ENCODE data around the gene OMD. TPM values are rescaled to one million over a fixed set of nuclear protein-coding genes. Genes with fewer than 3 reads are reported as not detected.

Gene OMD
- total RNA-seq (2021; ENCODE audit: unreplicated experiment), result not detected
- polyA plus RNA-seq (2012), result not detected in 2 replicates
- Bru-seq, nascent RNA, result not detected
- BruChase-seq, experiment 1, labeled RNA remaining after a 6-hour chase, result not detected
- BruChase-seq, experiment 2, labeled RNA remaining after a 2-hour chase, result not detected
- long read RNA-seq, result 0 reads

- Histone ChIP-seq H3K27ac (ENCODE audit: low read depth, low read length) (no peak within 1 kb of the TSS), H3K9ac (ENCODE audit: low read length) (no peak within 1 kb of the TSS), H3K9me3 (ENCODE audit: control insufficient read depth in 1 of 2, insufficient read depth in 1 of 2, low read depth in 1 of 2, low read length in 2 of 2) (no peaks in the 10 kb centered on the region), H4K20me1 (ENCODE audit: insufficient read depth) (no peaks in the 10 kb centered on the region), H3K4me2 (ENCODE audit: low read length) (no peak within 1 kb of the TSS), H3K36me3 (ENCODE audit: control insufficient read depth in 1 of 2, insufficient read depth in 2 of 2, low read length in 2 of 2) (no peaks in the 10 kb centered on the region), H2AFZ (ENCODE audit: low read depth, low read length, poor library complexity, severe bottlenecking) (no peak within 1 kb of the TSS), H3K9me2 (ENCODE audit: insufficient read depth) (no peaks in the 10 kb centered on the region), H3K79me2 (ENCODE audit: insufficient read depth, low read length) (no peaks in the 10 kb centered on the region), H3K27me3 (ENCODE audit: insufficient read depth, low read length) (no peaks in the 10 kb centered on the region), H3K4me1 (ENCODE audit: control insufficient read depth in 1 of 2, insufficient read depth in 2 of 2, low read length in 2 of 2) (no peaks in the 10 kb centered on the region), H3K4me3 (replicated peaks in 1 of 2; ENCODE audit: low read depth in 1 of 2, low read length in 2 of 2) (no peak within 1 kb of the TSS)
- ChIA-PET RAD21 (ENCODE audit: low non-redundant PET in 1 of 2, low total read pairs in 2 of 2, uncharacterized antibody in 2 of 2, unreplicated experiment in 2 of 2) (no interaction called here), POLR2A (no interaction called here), CTCF (interaction anchor here (1.2 kb wide), 1 partner anchor 15 kb away, joined by 3 read pairs; no protein-coding TSS in a partner anchor)
- no TSS peak for BruUV-seq (replicated peaks)
- intact Hi-C loops (cut with micrococcal nuclease), result no loop called here
- TF ChIP-seq ELF1 (IDR thresholded peaks at IDR 0.05; ENCODE audit: borderline replicate concordance, low read depth) (no peak), EZH2phosphoT487 (IDR thresholded peaks at IDR 0.05; ENCODE audit: borderline replicate concordance) (no peak), MAX (IDR thresholded peaks at IDR 0.05) (no peak), ZNF274 (IDR thresholded peaks at IDR 0.05; ENCODE audit: low read depth, low read length) (no peak), EGR1 (IDR thresholded peaks at IDR 0.05; ENCODE audit: low read depth) (no peak), POLR2AphosphoS5 (IDR thresholded peaks at IDR 0.05; ENCODE audit: low read depth, low read length) (no peak), REST (IDR thresholded peaks at IDR 0.05; ENCODE audit: low read depth) (no peak), ATF3 (IDR thresholded peaks at IDR 0.05) (no peak), CTCF (IDR thresholded peaks at IDR 0.05 in 2 of 3, conservative IDR thresholded peaks at IDR 0.05 in 1 of 3; ENCODE audit: borderline replicate concordance in 1 of 3, insufficient read depth in 1 of 3, low read depth in 2 of 3, low read length in 2 of 3) (no peak), SP1 (IDR thresholded peaks at IDR 0.05; ENCODE audit: low read depth) (no peak), RAD21 (IDR thresholded peaks at IDR 0.05; ENCODE audit: low read depth) (no peak), SIN3A (IDR thresholded peaks at IDR 0.05; ENCODE audit: low read depth) (no peak), CEBPB (IDR thresholded peaks at IDR 0.05; ENCODE audit: low read depth) (no peak)
- no peak for ATAC-seq
- no peak for DNase-seq (ENCODE audit: low read depth, low spot score)
Measured at GRCh38 chr9:92424340-92424739, at the start of gene OMD. OMD (minus strand) TSS chr9:92424471; CDS start chr9:92417558, 6,913 bp downstream.
